NCI-H345 treated with DMSO at 0.1 percent for 48 hours (cell line): ENCODE results near the gene VWA3B.
"Not testable (repeated sequence)": the region's sequence is repeated elsewhere in the genome, so short reads cannot be mapped to it uniquely, and the experiment has no call there.

Source experiments
- DNase-seq: peaks from one replicate; lab custom pipeline; 2025; ENCODE audit not compliant: unreplicated experiment; lab: John Stamatoyannopoulos, UW

VWA3B gene

GRCh38 chr2:98295721-98296414 is 208.9 kb downstream of the VWA3B start:
- DNase-seq: no peak

- no peak for DNase-seq
Measured at GRCh38 chr2:98296440-98296839, 209.5 kb downstream of the VWA3B start.

GRCh38 chr2:98297817-98298682 is 211.1 kb downstream of the VWA3B start:
- DNase-seq: no peak

- no peak for DNase-seq
Measured at GRCh38 chr2:98298683-98299164, 211.8 kb downstream of the VWA3B start.

GRCh38 chr2:98299211-98299905 is 212.4 kb downstream of the VWA3B start:
- no peak for DNase-seq

GRCh38 chr2:98300141-98300874 is 213.3 kb downstream of the VWA3B start:
- DNase-seq: no peak

- DNase-seq: no peak
Measured at GRCh38 chr2:98301469-98301868, 214.5 kb downstream of the VWA3B start.

- not testable (repeated sequence) for DNase-seq
Measured at GRCh38 chr2:98307131-98307696, 220.2 kb downstream of the VWA3B start.

- DNase-seq: no peak
Measured at GRCh38 chr2:98308068-98308467, 221.1 kb downstream of the VWA3B start.

- peak; percentile 73 for DNase-seq
Measured at GRCh38 chr2:98308532-98308931, 221.6 kb downstream of the VWA3B start.

- no peak for DNase-seq
Measured at GRCh38 chr2:98309580-98309979, 222.6 kb downstream of the VWA3B start.

- DNase-seq: peak; percentile 92
Measured at GRCh38 chr2:98310010-98310409, 223.0 kb downstream of the VWA3B start.

- DNase-seq: no peak
Measured at GRCh38 chr2:98311090-98311489, 224.1 kb downstream of the VWA3B start.

- no peak for DNase-seq
Measured at GRCh38 chr2:98311771-98312545, 225.0 kb downstream of the VWA3B start.

GRCh38 chr2:98313492-98314250 is 226.7 kb downstream of the VWA3B start:
- DNase-seq: no peak

GRCh38 chr2:98314251-98314650 is 227.3 kb downstream of the VWA3B start:
- no peak for DNase-seq

GRCh38 chr2:98315957-98316356 is 229.0 kb downstream of the VWA3B start:
- no peak for DNase-seq

GRCh38 chr2:98317214-98317613 is 230.2 kb downstream of the VWA3B start:
- no peak for DNase-seq

GRCh38 chr2:98320171-98320570 is 233.2 kb downstream of the VWA3B start:
- DNase-seq: not testable (repeated sequence)
